Measurements from ENCODE around the gene KRTAP4-1.

- TF ChIP-seq POLR2AphosphoS5 (IDR thresholded peaks at IDR 0.05), result no peak
- no peak for TF ChIP-seq POLR2A (IDR thresholded peaks at IDR 0.05)
- no peak for TF ChIP-seq CTCF (IDR thresholded peaks at IDR 0.05 in 8 of 11, conservative IDR thresholded peaks at IDR 0.05 in 3 of 11)
Measured at GRCh38 chr17:41231731-41232130, 47.0 kb upstream of the KRTAP4-1 start.
